Stimulated activated CD4-positive, alpha-beta T cell treated with anti-CD3 and anti-CD28 coated beads, TNF-alpha, amount 100 ng/mL, for 24 hours (primary cell): ENCODE data around the gene GTPBP8.
A peak's percentile ranks its signal among the peaks of the same experiment; 100 is the strongest.
"Not testable (repeated sequence)": the region's sequence is repeated elsewhere in the genome, so short reads cannot be mapped to it uniquely, and the experiment has no call there.

Experiments used
- DNase-seq, 3 experiments: peaks; one replicate each; pipeline ENCODE4 v3.0.0-alpha.2; 2020; ENCODE audit warnings: low read depth in 3 of 3

Gene GTPBP8

DNA sequence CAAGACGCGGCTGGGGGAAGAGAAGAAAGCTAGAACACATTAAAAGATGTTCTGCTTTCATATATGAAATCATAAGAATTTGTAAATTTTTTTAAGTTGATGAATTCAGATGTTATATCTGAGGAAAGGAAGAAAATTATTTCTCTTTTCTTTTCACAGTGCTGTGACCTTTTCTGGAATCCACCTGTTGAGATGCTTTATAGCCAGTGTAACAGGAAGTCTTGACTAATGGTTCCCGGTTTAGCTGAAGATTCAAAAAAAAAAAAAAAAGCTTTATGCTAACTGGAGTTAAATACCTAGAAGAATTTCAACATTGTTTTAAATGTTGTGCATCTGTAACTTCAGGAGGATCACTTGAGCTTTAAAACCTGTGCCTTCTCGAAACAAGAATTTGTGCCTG lies 9.9 kb downstream of the GTPBP8 start:
- no peak for DNase-seq

DNA sequence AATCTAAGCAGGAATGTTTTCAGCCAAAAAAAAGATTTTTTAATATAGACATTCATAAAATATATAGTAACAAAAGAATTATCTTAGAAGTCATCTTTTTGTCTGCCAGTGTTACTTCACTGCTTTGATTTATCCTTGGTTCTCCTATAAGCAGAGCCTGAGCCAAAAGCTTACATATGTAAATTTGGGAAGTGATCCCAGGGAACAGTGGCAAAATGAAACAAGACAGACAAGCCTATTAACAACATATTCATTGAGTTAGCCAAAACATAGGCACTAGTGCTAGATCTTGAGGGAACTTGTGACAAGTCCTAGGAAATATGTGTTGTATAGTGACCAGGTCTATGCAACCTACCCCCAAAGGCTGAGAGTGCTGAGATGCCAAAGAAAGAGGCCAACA lies 11.3 kb downstream of the GTPBP8 start:
- DNase-seq, result no peak

DNA sequence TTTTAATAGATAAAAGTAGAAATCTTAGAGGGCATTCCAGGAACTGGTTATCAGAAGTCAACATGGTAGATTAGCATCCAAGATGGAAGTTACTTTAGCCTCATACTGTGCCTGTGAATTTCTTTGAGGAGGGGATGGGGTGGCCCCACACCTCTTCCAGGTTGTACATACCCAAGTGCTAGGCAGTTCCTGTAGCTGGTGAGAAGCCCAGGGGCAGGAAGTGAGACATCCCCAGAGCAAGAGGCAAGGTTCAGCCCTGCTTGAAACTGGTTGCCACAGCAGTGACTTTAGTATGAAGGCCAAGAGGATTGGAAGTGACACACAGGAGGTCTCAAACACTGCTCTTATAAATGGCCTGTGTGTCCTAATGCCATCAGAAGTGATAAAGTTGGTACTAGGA lies 11.9 kb downstream of the GTPBP8 start:
- peak in 1 of 3 experiments; percentile 29 for DNase-seq

DNA sequence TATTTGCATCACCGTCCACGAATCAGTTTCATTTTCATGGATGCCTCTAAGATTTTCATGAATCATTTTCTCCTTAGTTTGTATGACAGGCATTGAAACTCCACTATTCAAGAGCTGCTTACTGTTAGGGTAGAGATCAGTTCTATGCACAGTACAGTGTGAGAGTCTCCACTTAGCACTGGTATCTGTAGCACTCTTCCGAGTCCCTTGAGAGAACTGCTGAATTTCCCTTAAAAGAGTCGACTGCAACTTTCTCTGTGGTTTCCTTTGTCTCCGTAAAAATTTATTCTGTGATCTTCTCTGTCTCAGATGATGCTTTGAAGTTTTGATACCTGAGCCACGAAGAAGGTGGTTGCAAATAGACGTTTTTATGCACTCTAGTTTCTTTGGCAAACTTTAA lies 14.8 kb downstream of the GTPBP8 start:
- no peak for DNase-seq

DNA sequence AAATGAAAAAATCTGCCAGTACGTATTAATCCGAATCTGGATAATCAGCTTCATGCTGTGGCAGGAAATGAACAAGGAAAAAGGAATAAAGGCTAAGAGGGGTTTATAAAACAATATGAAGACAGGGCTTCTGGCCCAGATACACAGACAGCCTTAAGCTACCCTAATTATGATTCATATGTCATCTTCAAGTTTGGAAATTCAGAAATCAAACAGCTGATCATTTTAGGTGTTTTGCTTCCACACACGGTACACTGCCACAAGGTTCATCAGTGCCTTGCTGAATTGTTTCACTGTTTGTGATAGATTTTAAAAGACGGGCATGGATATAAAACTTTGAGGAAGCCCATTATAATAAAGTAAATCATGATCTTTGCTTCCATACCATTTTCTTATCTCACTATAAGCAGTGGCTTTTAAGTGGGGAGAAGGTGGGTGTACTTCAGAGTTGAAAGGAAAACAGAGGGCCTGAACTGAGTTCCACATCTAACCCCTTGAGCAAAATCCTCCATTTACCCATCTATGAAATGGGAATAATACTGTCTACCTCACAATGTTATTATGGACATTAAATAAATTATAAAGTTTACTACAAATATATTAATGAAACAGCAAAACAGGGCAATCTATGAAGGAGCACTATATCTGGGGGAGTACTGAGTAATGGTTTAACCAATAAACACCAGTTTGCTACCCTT lies 15.7 kb downstream of the GTPBP8 start:
- no peak for DNase-seq

DNA sequence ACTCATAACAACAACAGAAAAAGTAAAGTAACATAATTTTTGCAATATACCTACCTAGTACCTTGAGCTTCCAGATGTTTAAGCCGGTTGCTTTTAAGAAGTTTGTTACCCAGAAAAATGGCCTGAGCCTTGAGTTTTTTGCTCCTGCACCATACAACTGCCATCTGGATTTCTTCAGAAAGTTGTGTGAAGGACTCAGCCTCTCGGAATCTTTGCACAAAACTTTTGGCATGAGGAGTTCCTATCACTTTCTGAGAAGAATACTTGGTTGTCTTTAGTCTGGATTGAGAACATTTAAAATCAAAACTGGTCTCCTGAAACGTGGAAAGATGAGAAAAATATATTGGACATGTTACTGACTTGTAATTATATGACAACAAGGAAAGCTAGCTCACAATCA lies 17.3 kb downstream of the GTPBP8 start:
- no peak for DNase-seq

GRCh38 chr3:113013593-113013992 lies 22.8 kb downstream of the GTPBP8 start:
- DNase-seq, result no peak

DNA sequence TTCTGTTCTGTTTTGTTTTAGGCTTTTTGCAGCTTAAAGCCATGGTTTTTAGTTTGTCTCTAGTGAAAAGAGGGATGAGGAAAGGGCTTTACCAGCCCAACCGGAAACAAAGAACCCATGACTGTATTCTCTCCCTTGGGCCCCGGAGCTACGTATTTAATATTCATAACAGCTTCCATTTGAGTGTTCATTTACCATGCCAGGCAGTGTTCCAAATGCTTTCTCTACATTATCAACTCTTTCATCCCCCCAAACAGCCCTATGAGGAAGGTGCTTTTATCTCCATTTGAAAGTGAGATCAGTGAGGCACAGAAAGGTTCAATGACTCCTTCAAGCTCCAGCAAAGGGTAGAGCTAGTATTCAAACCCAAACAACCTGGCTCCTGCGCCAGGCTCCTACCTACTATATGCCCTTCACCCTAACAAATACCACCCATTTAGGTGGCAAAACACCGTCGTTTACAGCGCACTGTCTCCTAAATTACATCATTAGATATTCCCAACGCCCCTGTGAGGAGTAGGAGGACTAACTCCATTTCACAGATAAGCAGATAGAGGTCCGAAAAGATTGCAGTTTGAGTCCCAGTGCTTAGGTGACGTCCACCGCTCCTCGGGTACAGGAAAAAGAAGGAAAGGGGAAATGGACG lies 27.9 kb downstream of the GTPBP8 start:
- DNase-seq, result no peak

DNA sequence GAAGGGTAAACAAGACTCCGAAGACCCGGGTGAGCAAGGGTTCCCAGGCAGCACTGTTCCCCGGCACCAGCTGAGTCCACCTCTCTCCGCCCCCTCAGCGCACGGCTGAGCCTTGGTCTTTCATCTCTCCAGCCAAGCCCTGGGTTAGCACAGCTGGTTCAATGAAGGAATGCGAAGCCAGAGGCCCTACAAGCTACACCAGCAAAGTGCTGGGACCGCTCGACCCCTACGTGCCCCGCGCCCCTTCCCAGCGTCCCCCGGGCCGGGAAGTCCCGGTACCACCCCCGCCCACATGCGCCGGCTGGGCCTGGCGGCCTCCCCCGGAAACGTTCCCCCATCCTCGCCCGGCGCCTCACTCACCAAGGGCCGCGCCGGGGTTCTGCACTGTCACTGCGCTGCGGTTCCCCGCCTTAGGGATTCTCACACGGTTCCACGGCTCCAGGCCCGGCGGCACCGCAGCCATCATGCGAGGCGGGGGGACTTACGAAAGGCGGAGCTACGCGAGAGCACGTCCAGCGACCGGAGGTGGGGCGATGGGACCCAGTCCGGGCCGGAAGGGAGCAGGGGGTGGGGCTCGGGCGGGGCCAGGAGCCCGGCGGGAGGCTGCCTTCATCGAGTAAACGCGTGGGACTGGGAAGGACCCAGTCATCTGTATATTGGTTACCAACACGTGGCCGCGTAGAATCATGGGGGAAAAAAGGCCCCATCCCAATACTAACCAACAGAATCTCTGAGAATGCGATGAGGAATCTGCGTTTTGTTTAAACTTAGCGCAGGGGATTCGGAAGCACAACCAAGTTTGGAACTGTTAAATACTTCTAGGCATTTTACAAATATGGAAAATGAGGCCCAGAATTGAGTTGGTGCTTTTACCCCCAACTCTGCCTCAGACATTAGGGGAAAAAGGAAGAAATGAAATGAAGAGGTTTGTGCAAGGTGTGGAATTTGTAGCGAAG lies 28.7 kb downstream of the GTPBP8 start:
- DNase-seq, result peak; percentile 79 to 91 (median 83)

DNA sequence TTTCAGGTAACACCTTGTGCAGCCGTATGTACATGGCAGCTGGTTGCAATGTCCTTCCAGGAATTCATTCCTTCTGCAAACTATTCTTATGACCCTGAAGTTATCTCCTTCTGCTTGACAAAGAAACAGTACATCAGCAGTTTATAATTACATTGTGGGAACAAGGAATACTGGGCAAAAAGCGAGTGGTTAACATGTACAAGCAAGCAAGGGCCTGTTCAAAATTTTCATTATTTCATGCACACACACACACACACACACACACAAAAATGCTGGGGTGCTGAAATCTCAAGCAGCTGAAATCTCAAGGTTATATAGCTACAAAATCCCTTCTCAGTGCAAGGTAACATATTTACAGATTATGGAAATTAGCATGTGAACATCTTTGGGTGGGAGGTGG lies 30.7 kb downstream of the GTPBP8 start:
- no peak for DNase-seq

DNA sequence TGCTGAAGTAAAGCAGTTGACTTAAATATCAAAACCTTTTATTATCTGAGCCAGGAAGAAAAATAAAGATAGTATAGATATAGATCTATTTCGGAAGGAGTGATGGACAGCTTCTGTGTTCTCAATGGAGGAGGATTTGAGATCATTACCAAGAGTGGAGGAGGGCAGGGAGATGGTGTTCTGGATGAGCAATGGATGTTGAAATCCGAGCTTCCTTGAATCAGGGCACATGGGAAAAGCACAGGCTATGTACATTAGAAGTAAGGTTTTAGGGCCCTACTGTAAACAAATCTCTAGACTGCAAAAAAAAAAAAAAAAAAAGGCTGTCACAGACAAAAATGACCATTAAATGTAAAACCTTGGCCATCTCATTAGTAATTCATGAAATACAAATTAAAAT lies 43.2 kb downstream of the GTPBP8 start:
- no peak for DNase-seq

DNA sequence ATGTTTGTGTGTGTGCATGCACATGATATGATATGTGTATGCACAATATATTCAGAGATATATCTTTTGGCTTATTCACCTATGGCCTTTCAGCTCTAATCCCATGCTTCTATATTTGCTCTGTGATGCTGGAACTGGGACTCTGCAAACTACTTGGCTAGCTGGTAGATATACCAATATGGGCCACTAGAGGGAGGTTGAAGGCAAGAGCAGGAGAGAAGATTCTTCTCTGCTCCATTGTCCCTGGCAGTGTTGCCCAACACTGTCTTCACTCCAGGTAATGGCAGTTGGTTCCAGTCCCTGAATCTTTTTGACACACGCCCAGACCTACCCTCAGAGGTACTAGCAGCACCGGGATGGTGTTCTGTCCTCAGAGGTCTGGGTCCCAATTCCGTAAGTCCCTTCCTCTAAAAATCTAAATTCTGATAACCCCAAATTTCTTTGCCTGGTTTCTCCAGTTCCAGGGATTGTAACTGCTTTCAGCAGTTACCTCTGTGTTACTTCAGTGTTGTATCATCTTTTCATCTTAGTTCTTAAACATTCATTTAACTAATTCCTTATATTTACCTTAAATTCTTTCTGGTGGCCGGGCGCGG lies 44.7 kb downstream of the GTPBP8 start:
- DNase-seq, result peak in 1 of 3 experiments; percentile 23

GRCh38 chr3:113038328-113038727 lies 47.5 kb downstream of the GTPBP8 start:
- no peak for DNase-seq

DNA sequence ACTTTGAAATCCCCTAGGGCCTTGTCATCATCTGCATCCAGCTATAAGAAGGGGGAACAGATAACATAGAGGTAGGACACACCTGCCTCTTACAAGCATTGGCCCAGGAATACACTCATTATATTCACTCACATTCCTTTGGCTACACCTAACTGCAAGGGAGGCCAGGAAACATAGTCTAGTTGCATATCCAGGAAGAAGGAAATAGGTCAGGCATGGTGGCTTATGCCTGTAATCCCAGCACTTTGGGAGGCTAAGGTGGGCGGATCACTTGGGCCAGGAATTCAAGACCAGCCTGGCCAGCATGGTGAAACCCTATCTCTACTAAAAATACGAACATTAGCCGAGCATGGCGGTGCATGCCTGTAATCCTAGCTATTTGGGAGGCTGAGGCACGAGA lies 48.8 kb downstream of the GTPBP8 start:
- DNase-seq, result no peak

GRCh38 chr3:113040231-113040630 lies 49.4 kb downstream of the GTPBP8 start:
- no peak for DNase-seq

DNA sequence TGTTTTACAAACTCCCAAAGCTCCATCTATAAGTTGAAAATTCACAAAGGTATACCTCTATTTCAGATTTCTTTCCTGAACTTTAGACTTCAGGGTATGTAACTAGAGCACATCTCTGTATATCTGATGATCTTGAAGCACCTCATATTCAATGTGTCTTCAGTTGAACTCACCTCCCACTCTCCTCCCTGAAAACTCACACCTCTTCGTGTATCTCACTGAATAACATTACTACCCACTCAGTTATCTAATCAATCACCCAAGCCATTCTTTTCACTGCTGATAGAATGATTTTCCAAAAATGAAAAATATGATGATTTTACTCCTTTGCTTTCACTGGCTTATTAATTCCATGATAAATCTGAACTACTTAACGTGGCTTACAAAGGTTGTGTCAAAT lies 52.9 kb downstream of the GTPBP8 start:
- no peak for DNase-seq

DNA sequence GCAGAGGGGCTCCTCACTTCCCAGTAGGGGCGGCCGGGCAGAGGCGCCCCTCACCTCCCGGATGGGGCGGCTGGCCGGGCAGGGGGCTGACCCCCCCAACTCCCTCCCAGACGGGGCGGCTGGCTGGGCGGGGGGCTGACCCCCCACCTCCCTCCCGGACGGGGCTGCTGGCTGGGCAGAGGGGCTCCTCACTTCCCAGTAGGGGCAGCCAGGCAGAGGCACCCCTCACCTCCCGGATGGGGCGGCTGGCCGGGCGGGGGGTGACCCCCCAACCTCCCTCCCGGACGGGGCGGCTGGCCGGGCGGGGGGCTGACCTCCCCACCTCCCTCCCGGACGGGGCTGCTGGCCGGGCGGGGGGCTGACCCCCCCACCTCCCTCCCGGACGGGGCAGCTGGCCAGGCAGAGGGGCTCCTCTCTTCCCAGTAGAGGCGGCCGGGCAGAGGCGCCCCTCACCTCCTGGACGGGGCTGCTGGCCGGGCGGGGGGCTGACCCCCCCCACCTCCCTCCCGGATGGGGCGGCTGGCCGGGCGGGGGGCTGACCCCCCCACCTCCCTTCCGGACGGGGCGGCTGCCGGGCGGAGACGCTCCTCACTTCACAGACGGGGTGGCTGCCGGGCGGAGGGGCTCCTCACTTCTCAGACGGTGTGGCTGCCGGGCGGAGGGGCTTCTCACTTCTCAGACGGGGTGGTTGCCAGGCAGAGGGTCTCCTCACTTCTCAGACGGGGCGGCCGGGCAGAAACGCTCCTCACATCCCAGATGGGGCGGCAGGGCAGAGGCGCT lies 55.6 kb downstream of the GTPBP8 start:
- DNase-seq, result not testable (repeated sequence)

DNA sequence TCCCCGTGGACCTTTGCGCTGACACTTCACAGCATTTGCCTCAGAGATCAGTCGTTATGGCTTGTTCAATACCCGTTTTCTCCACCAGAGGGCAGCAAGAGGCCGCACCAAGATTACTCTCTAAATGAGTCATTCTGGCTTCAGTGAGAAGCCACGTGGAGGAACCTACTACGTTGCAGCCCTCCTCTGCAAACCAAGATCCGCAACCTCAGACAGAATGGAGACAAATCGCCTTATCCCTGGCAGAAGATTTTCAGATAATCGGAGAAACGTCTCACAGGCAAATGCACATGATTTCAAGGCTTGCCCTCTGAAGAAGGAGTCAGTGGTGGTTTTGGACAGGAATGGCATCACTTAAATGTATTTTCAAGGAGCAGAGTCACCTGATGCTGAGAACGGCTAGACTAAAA lies 60.5 kb downstream of the GTPBP8 start:
- DNase-seq, result peak; percentile 70 to 84 (median 80)
